ENCODE data around the gene POU5F2.

Gene POU5F2, protein sequence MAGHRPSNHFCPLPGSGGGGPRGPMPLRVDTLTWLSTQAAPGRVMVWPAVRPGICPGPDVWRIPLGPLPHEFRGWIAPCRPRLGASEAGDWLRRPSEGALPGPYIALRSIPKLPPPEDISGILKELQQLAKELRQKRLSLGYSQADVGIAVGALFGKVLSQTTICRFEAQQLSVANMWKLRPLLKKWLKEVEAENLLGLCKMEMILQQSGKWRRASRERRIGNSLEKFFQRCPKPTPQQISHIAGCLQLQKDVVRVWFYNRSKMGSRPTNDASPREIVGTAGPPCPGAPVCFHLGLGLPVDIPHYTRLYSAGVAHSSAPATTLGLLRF

DNA sequence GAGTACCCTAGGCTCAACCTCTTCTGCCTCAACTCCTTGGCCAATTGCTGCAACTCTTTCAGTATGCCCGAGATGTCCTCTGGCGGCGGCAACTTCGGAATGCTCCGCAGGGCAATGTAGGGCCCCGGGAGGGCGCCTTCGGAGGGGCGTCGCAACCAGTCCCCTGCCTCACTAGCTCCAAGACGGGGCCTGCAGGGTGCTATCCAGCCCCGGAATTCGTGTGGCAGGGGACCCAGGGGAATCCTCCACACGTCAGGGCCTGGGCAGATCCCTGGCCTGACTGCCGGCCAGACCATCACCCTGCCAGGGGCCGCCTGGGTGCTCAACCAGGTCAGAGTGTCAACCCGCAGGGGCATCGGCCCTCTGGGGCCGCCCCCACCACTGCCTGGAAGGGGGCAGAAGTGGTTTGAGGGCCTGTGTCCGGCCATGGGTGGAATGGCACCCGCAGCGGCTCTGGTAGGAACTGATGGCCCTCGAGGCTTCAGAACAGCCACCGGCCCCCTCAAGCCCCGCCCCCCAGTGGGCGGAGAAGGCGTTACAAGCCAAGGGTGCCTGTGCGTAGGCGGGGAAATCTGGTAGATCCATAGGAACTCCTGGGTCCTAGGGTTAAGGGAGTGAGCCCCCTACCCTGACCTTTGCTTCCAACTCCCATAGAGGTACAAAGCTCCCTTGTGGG, at the start of gene POU5F2:
POU5F2 (minus strand) TSS at position 465 of the 676 bp plus-strand sequence; CDS start at position 428, 37 bp downstream.
- no peak for DNase-seq

DNA sequence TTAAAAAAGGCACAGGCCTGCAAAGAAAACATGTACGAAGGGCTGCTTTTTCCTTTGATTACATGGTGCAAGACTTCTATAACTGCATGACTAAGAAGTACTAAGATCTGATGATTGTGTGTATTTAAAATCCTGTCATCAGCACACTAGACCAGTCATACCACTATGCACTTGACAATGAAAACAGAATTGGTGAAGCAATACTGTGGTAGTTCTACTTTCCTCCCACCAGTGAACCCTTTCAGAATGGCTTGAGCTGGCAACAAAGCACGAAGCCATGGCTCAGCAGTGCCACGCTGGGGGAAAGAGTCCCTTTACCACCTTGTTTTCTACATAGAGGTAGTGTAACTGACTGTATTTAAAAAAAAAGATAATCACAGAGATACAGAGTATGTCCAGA, 49.0 kb upstream of the POU5F2 start:
- peak; percentile 39 for DNase-seq

DNA sequence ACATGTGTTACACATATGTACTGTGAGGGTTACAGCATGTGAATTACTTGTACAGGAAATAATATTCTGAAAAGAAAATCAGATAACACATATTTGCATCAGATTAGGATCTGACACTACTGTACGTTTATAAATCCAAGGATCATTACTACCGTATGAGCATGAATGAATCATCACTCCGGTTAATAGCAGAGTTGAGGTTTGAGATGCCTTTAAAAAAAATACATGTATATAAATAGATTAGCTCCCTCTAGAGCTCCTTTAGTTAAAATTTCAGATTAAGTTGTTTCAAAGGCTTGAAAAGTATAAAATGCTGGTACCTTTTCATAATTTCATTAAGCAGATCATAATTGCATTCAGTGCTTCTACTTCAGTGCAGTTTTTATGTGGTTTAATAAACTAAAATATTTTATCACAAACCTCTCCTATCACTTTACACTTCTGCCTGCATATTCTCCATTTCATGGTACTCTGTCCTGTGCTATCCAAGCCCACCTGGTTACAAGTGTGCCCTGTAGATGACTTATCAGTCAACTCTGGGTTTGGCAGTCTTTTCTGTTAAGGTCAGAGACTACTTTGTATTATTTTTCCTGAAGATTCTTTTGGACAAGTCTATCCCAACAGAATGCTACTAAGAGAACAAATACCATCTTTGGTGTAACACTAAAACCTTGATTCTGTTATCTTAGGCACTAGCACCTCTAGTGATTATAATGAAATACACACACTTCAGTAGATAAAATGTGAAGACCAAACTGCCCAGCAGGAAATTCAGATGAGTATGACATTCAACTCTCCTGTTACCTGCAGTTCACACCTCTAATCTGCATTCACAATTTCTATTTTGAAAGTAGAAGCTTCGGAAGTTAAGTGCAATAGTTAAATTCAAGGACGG, 48.0 kb upstream of the POU5F2 start:
- peak; percentile 20 for DNase-seq

DNA sequence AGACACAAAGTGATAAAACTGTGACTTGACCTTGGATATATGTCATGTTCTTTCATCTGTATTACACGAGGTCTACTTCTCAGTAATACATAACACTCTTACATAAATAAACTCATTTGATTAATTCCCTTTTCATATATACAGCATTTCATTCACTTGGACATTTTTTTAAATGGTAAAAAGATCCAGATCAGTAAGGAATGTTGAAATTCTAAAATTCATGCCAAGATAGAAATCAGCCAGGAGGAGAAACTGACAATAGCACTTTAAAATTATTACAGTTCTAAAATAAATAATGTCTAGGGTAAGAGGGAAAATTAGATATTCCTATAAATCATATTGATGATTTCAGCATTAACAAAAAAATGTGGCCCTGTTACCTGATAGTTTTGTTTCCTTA, 46.2 kb upstream of the POU5F2 start:
- no peak for DNase-seq

DNA sequence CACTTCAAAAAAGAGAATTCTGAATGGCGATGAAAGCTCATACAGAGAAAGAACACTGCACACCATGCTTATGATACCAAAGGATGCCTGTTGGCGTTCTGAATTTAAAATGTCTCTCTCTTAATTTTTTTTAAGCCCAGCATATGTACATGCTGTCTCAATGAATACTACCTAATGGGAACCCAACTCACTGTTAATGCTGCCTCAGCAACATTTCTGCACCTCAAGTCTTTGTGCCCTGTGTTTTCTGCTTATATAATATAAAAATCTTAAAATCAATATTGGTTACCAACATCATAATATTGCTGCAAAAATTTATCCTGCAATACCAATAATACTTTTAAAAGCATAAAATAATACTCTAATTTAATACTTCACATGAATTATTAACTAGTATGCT, 44.1 kb upstream of the POU5F2 start:
- no peak for DNase-seq

DNA sequence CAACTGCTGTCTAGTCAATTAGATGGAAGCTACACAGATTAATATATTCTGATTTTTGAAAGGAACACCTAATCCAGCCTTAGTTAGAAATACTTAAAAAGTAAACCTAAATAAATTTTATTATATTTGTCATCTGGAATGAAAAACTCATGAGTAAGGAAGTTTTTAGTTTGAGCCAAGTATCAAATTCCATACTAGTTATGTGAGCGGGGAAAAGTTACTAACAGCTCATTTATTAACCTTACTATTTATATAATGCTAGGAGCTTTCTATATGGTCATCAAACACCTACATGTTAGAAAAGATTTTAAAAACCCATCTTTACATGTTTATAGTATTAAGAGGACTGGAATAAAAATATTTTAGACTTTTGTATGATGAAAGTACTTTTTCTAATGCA, 41.6 kb upstream of the POU5F2 start:
- DNase-seq = no peak

DNA sequence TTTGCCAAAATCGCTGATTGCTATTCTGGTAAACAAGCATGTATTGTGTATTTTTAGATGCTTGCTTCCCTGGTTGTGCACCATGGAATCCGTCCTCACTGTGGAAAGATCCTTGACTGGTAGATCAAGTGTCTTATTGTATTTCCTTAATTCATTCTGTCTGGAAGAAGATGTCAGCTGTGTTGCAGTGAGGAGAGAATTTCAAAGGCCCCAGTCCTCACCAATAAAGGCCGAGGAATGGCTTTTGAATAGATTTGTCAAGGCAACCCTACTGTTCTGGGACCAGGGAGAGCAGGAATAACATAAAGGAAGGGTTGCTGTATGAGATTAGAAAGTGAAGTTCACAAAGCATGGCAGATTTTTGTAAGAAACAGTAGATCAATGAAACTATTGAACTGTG, 36.2 kb upstream of the POU5F2 start:
- no peak for DNase-seq

DNA sequence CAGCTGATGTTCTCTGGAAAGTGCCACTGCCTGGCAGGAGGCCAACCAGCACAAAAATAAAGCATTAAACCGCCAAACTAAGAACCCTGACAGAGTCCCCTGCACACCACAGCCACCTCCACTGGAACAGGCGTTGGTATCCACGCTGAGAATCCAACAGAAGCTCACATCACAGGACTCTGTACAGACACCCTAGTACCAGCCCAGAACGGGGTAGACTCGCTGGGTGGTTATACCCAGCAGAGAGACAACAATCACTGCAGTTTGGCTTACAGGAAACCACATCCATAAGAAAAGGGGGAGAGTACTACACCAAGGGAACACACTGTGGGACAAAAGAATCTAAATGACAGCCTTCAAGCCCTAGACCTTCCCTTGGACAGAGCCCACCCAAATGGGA, 15.0 kb upstream of the POU5F2 start:
- no peak for DNase-seq

DNA sequence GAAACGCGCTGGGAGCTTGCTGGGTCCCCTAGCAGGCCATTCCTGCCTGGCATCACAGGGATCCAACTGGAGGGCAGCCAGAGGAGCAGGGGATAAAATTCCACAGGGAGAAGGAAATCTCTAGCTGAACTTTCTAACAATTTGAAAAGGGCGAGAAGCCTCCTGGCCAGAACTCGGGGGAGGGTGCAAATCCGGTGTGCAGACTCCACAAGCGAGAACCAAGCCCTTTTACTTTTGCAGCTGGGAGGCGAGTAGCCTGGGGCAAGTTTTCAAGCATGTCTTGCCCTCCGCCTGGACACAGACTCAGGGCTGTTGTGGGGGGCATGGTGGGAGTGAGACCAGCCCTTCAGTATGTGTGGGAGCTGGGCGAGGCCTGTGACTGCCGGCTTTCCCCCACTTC, 14.3 kb upstream of the POU5F2 start:
- no peak for DNase-seq

DNA sequence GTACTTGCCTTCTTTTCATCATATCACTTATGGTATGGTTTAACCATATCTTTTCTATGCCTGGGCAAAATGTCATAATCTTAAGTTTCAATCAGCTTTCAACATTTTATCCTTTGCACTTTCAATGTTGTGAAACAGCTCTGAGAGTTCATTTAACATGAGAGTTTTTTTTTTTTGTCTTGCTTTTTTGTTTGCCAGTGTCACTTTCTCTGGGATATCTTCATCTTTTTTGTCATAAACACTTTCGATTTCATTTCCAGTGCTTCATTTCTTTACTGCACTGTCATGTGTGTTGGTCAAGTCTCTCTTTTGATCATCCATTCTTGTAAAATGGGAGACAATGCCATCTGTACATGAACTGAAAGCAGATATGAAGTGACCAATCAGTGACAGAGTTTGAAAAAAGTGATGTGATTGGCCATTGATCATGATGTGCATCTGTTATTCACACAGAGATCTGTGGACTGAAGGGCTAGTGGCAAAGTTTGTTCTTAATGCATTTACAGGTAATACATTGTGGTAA, 7.5 kb upstream of the POU5F2 start:
- no peak for DNase-seq

DNA sequence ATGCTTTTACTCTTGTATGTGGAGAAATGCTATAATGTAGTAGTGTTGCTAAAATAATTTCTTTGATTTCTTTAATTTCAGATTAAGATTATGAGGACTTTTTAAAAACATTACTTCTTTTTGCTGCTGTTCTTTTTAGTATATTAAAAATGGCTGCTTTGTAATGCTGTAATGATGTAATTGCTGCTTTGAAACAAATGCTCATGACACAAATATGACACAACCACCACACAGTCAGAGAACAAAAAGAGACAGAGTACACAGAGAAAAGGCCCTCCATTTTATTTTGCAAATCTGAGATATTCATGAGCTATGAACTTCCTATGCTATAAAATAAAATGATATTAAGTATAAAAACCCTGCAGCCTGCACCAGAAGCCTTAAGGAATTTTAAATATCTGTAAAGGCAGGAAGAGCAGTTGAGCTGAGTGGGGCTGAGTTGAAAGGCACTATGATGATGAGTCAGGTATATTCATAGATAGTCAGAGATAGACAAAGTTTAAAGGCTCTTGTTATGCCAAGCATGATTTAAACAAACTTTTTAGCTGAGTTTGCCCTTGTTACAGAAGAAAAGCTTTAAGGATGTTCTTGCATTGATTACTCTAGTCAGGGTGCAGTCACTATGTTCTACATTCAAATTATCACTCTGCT, 5.1 kb upstream of the POU5F2 start:
- DNase-seq = no peak

DNA sequence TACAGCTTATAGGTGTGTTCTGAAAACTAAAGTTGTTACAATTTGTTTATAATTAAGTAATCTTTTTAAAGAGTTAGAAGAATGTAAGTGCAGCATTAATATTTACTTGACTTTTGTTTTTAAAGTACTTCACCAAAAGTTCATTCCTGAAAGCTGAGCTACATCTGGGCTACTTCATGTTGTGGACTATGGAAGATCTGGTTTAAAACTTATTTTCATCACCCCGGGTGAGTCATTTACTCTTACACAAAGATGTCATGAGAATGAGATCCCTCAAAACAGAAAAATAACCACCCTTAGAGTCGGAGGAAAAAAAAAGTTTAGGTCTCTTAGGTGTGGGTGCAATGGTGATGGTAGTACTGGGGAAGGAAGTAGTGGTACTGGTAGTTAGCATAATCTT, 5.1 kb downstream of the POU5F2 start:
- DNase-seq = no peak

DNA sequence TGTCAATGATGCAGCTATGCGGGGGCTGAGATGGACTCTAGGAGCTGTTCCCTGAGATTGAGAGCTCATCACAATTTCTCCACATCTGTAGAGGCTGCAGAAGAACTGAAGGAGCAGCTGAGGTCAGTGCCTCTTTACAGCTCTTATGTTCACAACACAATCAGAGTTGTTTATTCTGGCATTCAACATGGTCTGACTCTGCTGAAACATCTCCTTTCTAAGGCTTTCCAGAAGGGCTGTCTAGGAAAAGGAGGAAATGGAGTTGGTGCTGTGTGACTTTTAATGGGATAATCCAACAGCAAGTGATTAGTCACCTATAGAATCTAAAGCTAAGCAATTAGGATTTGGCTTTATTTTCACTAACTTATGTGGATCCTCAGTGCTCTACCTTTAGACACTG, 6.0 kb downstream of the POU5F2 start:
- DNase-seq = peak; percentile 18

DNA sequence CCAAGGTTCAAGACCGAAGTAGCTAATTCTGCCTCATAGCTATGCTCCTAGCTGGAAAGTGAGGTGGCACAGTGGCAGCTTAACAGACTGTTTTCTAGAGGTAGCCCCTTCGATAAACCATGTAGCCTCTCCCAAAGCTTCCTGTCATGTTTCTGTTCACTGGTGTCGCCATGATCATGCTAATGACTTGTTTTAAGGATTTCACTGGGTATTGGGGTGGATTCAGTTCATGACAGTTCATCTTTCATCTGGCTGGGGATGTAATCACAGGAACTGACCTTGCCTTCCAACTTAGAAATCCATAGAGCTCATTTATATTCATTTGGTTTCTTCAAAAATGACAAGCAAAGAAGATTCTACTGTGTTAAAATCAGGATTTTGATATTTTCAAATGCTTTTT, 9.4 kb downstream of the POU5F2 start:
- DNase-seq = no peak

DNA sequence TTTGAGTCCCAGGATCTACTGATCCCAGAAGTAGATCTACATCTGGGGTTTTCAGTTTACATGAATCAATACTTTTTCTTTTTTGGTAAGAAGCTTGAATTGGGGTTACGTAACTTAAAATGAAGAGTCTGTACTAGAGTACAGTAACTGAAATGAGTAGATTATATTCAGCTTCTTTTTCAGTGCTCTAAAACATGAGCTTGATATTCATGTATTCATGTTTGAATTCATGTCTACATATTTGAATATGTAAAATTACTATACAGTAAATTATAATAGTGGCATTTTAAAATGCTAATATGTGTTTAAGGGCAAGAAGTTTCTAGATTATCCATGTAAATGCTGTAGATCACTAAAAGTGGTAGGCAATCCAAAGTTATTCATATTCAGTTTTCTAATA, 14.8 kb downstream of the POU5F2 start:
- DNase-seq = no peak

DNA sequence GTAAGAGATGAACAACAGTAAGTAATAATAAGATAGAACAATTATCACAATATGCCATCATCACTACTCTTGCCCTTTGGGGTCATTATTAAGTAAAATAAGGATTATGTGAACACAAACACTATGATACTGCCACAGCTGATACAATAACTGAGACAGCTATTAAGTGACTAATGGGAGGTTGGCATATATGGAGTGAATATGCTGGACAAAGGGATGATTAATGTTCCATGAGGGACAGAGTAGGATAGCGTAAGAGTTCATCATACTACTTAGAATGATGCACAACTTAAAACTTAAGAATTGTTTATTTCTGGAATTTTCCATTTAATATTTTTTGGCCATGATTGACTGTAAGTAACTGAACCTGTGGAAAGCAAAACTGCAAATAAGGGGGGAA, 16.6 kb downstream of the POU5F2 start:
- DNase-seq = no peak

DNA sequence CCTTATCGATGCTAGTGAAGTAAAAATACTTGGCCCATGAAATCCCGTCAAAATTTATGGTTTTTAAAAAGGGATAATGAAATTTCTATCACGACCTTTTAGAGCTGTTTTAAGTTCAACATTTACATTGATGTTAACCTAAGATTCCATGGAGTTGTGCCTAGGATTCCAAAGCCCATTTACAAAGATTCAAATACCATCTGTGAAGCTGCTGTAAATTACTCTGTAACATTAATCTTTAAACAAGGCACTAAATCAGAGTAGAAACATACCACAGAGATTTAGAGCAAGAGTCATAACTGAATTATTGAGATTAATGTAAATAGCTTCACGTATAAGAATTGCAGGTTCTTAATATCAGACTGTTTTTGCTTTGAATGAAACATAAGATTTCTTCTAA, 17.7 kb downstream of the POU5F2 start:
- no peak for DNase-seq

DNA sequence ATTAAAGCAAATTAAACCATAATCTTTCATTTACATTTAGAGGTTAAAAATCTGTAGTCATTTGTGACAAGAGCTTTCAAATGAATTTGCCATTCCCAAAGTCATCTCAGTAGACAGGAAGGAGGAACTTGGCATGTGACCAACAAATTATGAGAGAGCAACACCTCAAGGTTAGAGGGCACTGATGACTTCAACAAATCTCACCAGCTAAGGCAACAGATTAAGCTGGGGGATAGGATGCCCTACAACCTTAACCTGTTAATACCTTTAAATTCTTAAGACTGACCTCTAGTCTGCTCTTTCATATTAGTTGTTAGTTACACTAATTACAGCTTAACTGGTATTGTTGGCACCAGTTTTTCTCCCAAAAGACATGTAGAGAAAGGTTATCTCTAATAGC, 18.4 kb downstream of the POU5F2 start:
- DNase-seq = peak; percentile 52

DNA sequence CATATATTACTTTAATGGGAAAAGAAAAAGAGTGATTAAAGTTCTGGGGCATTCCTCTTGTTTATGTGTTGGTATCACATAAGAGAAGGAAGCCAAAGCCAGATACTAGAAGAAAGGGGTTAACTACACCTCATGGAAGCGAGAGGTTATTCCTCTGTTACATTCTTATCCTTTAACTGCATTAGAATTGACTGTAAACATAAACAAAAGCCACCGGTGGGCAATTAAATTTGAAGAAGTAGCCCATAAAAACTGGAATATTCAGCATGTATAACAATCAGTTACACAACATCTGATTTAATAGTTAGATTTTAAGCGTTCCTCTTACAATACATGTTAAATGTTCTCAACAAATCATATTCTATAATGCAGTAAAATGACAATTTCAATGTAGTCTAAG, 18.8 kb downstream of the POU5F2 start:
- no peak for DNase-seq

DNA sequence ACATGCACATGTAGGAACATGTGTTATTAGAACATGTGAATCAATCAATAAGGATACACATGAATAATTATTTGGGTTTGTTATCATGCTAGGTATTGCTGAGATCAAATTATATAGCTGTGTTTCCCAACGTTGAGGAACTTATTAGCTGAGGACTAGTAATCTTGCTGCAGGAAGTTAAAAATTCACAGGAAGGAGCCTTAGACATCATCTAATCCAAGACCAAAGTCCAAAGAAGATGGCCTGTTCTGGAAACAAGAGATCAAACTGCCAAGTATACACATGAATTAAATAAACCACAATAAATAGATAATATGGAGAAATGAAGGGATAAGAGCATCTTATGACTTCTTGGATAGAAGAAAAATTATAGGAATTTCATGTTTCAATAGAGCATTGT, 19.9 kb downstream of the POU5F2 start:
- no peak for DNase-seq

DNA sequence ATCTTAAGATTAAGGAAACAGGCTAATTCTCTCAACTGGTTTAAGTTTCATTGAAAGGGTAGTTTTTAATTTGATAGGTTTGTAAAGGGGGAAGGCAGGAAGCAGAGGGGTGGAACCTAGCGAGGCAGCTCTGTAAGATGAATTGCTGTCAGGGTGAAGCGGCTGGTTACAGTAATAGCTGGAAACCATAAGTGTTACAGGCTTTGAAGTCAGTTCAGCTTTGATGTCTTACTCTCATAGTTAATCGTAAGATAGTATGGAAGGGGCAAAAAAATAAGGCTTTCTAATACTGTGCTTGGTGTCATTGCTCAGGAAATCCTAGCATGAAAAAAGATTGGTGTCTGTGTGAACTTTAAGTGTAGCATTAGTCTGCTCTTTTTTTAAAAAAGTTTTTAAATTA, 20.3 kb downstream of the POU5F2 start:
- no peak for DNase-seq

DNA sequence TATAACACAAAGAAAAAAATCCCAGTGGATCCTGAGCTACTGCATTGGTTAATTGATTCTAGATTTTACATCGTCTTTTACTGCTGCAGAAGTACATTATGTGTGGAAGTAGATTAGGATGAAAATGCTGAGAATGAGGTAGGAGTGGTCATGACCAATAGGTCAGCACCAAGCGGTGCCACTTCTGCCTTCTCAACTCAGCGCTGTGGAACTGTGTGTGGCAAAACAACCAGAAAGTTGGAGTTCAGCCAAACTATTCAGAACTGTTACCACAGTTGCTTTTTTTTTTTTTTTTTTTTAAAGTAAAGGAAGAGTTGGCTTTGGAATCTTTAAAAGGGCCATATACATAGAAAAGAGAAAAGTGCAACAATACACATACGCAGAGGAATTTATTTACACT, 24.2 kb downstream of the POU5F2 start:
- DNase-seq = peak; percentile 60

DNA sequence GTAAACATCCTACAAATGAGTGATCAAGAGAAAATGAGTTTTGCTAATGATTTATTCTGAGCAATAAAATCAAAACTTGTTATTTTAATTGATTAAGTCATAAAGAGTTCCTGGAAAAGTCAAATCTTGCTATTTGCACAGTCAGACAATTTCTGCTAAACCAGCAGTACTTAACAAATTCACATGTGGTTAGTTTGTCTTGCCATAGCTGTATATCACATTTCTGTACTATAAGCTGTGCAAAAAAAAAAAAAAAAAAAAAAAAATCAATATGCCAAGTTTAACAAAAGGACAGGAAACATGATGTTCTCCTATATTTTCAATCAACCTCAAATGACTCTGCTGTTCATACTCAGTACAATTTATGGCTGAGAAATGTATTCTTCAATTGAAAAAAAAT, 24.9 kb downstream of the POU5F2 start:
- DNase-seq = no peak

All from DMS53 (cell line).